RWPE1 (cell line): ENCODE data around the gene CYP2B6.
"Not testable (repeated sequence)": the region's sequence is repeated elsewhere in the genome, so short reads cannot be mapped to it uniquely, and the experiment has no call there.

Source experiments
- CTCF ChIA-PET: fragments of 350-600 bp; sonication (Branson Sonifier 250); formaldehyde crosslinking; extraction: SDS; loops from one replicate; lab custom pipeline; 2021; lab: Yijun Ruan, JAX
- POLR2A ChIA-PET: fragments of 400-600 bp; formaldehyde crosslinking; extraction: SDS; loops from one replicate; lab custom pipeline; 2020; ENCODE audit warnings: antibody characterized with exemption; ENCODE audit not compliant: low non-redundant PET; lab: Yijun Ruan, JAX
- DNase-seq: peaks from one replicate; pipeline ENCODE4 v3.0.0; 2012; ENCODE audit warnings: low spot score
- H3K27ac ChIP-seq: fragments of 450-650 bp; 2 replicates; pipeline ENCODE4 v1.5.1; 2017
- TF ChIP-seq, protein P1 (sequence below): fragments of 450-650 bp; conservative IDR thresholded peaks from 2 replicates; pipeline ENCODE4 v1.5.1; 2017; ENCODE audit warnings: low read depth, mild to moderate bottlenecking

CYP2B6 gene

DNA sequence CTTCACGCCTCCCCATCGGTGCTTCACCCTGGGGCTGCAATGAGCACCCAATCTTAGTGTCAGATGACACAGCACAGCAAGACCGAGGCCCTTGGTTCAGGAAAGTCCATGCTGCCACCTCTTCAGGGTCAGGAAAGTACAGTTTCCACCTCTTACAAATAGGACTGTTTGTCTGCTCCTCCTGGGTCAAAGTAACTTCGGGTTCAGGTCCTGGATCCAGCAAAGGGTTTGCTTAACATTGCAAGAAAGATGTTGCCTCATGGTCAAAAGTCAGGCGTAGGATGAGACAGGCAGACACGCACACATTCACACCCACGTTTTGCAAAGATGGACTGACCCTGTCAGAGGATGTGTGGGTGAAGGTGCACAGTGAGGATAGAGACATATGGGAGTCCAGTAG is 1.6 kb upstream of the CYP2B6 start:
- H3K27ac ChIP-seq: no peak overlapping the region
- no peak for DNase-seq
- ChIA-PET CTCF (no interaction called here), POLR2A (no interaction called here)
- TF ChIP-seq, protein P1, sequence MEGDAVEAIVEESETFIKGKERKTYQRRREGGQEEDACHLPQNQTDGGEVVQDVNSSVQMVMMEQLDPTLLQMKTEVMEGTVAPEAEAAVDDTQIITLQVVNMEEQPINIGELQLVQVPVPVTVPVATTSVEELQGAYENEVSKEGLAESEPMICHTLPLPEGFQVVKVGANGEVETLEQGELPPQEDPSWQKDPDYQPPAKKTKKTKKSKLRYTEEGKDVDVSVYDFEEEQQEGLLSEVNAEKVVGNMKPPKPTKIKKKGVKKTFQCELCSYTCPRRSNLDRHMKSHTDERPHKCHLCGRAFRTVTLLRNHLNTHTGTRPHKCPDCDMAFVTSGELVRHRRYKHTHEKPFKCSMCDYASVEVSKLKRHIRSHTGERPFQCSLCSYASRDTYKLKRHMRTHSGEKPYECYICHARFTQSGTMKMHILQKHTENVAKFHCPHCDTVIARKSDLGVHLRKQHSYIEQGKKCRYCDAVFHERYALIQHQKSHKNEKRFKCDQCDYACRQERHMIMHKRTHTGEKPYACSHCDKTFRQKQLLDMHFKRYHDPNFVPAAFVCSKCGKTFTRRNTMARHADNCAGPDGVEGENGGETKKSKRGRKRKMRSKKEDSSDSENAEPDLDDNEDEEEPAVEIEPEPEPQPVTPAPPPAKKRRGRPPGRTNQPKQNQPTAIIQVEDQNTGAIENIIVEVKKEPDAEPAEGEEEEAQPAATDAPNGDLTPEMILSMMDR: no peak

DNA sequence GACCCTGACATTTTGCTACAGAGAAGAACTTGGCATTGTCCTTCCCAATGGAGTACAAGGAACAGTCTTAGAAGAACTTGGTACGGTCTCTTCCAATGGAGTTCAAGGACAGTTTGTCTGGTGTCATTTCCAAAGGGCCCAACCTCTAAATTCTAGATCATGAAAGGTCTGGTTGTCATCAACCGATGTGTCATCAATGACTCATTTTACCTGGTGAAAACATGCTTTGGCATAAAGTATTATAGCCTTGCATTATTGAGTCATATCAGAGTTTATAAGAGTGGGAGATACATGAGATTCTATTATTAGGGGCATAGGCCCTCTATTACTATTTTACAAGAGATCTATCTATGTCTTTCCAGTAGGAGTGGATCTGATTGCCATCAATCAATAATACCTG is 4.3 kb downstream of the CYP2B6 start:
- POLR2A ChIA-PET: no interaction called here
- H3K27ac ChIP-seq: no peak overlapping the region
- CTCF ChIA-PET: no interaction called here
- TF ChIP-seq, protein P1: no peak
- peak; percentile 57 for DNase-seq

DNA sequence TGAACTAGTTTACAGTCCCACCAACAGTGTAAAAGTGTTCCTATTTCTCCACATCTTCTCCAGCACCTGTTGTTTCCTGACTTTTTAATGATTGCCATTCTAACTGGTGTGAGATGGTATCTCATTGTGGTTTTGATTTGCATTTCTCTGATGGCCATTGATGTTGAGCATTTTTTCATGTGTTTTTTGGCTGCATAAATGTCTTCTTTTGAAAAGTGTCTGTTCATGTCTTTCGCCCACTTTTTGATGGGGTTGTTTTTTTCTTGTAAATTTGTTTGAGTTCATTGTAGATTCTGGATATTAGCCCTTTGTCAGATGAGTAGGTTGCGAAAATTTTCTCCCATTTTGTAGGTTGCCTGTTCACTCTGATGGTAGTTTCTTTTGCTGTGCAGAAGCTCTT is 7.9 kb downstream of the CYP2B6 start:
- POLR2A ChIA-PET, H3K27ac ChIP-seq, DNase-seq, CTCF ChIA-PET: not testable (repeated sequence)

DNA sequence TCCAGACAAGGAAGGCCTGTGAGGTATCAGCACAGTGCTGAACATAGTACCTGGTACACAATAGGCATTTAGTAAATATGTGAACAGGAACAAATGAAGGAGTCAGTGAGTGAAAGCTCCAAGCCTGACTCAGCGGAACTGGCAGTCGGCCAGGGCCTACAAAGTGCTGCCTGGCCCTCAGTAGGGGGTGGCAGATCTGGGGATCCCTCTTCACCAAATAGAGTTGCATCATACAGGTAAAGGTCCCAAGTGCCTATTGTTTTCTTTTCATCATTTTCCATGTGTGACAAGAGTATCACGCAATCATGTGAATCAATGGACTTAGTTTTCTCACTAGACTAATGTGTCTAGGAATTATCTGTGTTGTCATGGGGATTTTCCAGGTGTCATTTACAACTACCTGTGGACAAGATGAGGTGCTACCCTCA is 9.2 kb downstream of the CYP2B6 start:
- ChIA-PET CTCF (interaction anchor here (0.6 to 1.1 kb wide), 2 partner anchors 15 to 144 kb away, joined by 4 read pairs; no protein-coding TSS in a partner anchor), POLR2A (no interaction called here)
- DNase-seq: peak; percentile 24
- TF ChIP-seq, protein P1: no peak
- H3K27ac ChIP-seq: no peak overlapping the region

DNA sequence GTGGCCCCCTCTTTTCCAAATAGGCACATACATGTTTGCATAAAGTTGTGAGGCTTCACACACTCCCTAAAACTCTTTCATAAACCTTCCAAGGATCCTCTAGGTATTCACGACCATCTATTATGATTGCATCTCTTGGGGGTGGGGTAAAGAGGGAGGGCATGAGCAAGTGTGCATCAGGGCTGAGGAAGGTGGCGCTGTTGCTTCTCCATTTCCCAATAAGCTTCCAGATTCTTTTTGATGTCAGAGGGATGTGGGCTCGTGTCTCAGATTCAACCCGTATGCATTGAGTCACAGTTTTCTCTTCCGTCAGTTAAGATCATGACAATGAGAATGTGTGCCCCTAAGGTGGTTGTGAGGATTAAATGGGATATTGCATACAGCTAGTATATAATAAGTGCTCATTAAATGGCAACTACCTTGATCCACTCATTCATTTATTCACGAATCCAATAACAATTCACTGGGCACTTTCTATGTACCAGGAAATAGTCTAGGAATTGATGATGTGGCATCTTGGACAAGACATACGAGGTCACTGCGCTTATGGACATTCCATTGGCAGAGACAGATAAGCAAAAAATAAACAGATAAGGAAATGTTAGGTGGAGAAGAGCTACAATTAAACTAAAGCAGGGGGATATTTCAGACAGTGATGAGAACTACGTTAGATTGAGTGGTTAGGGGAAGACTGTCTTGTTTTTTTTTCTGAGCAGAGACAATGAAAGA is 10.3 kb downstream of the CYP2B6 start:
- ChIA-PET POLR2A (interaction anchor here (0.6 kb wide), 1 partner anchor 119 kb away, joined by 4 read pairs; no protein-coding TSS in a partner anchor), CTCF (no interaction called here)
- no peak overlapping the region for H3K27ac ChIP-seq
- DNase-seq: no peak
- TF ChIP-seq, protein P1: no peak

DNA sequence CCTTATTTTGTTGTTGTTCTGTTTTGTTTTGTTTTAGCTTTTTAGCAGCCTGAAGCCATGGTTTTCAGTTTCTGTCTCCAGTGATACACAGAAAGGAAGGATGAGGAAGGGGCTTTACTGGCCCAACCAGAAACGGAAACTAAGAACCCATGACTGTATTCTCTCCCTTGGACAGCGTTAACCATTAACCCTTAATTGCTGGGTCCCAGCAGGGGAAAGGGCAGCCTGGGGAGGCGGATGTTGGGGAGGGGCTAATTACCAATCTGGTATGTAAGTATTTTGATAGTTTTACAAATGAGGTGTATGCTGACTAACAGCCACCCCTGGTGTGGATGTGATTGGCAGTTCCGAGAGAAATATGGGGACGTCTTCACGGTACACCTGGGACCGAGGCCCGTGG is 12.6 kb downstream of the CYP2B6 start:
- CTCF ChIA-PET, H3K27ac ChIP-seq, DNase-seq, POLR2A ChIA-PET: not testable (repeated sequence)

DNA sequence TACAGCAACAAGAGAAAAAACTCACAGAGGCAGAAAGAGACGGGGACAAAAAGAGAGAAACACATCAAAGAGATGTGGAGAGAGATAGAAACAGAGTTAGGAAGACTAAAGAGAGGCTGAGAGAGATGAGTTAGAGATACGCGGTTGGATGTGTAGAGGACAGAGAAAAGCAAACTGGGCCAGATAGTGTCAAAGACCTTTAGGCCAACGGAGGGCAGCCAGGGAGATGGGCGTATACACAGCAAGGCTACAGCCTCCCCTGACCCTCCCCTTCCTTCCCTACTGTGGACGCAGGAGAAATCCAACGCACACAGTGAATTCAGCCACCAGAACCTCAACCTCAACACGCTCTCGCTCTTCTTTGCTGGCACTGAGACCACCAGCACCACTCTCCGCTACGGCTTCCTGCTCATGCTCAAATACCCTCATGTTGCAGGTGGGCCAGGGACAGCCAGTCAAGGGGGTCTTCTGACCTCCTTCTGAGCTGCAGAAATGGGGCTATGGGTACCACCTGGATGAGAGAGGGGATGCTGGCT is 18.7 kb downstream of the CYP2B6 start:
- CTCF ChIA-PET: no interaction called here
- no peak for DNase-seq
- H3K27ac ChIP-seq: no peak overlapping the region
- POLR2A ChIA-PET: no interaction called here
- TF ChIP-seq, protein P1: no peak
